WTC11 (cell line): ENCODE results near the gene GABARAPL1. TPM values are rescaled to one million over a fixed set of nuclear protein-coding genes. Genes with fewer than 3 reads are reported as not detected.

Source experiments
- ATAC-seq: fragments of 200-7000 bp; cut with Tn5 transposase; 2 replicates; pipeline ENCODE4 v1.10.0; 2021; ENCODE audit warnings: mild to moderate bottlenecking, moderate library complexity
- CTCF ChIA-PET: fragments of 300-600 bp; sonication (Branson Sonifier 250); formaldehyde crosslinking; loops from one replicate; lab custom pipeline; 2021; ENCODE audit warnings: antibody characterized with exemption; lab: Charles Lee
- POLR2A ChIA-PET: fragments of 350-600 bp; sonication (Branson Sonifier 250); formaldehyde crosslinking; loops from one replicate; lab custom pipeline; 2021; ENCODE audit warnings: antibody characterized with exemption; lab: Charles Lee
- DNase-seq: peaks from one replicate; pipeline ENCODE4 v3.0.0; 2021; ENCODE audit warnings: low spot score
- H3K27ac Mint-ChIP-seq: 2 replicates; pipeline ENCODE4 v1.8.0; 2021; ENCODE audit warnings: mixed read lengths
- H3K27me3 Mint-ChIP-seq: 2 replicates; pipeline ENCODE4 v1.8.0; 2021; ENCODE audit warnings: low read depth, mild to moderate bottlenecking, moderate library complexity, mixed read lengths
- H3K36me3 Mint-ChIP-seq: 2 replicates; pipeline ENCODE4 v1.8.0; 2021; ENCODE audit warnings: mixed read lengths
- H3K4me1 Mint-ChIP-seq: 2 replicates; pipeline ENCODE4 v1.8.0; 2022; ENCODE audit warnings: mixed read lengths
- H3K4me3 Mint-ChIP-seq: 2 replicates; pipeline ENCODE4 v1.8.0; 2021; ENCODE audit warnings: mild to moderate bottlenecking, moderate library complexity, mixed read lengths
- H3K9me3 Mint-ChIP-seq: 2 replicates; pipeline ENCODE4 v1.8.0; 2021; ENCODE audit warnings: mixed read lengths
- ARID4B ChIP-seq: sonication (generic); formaldehyde crosslinking; IDR thresholded peaks from 2 replicates; pipeline ENCODE4 v1.8.0; 2023; ENCODE audit warnings: missing genetic modification reagents, mild to moderate bottlenecking, borderline replicate concordance
- ATF1 ChIP-seq: sonication (generic); formaldehyde crosslinking; IDR thresholded peaks from 2 replicates; pipeline ENCODE4 v1.8.1; 2023; ENCODE audit warnings: mild to moderate bottlenecking, moderate library complexity, missing genetic modification reagents
- ATF6 ChIP-seq: sonication (generic); formaldehyde crosslinking; IDR thresholded peaks from 2 replicates; pipeline ENCODE4 v1.8.1; 2023; ENCODE audit warnings: mild to moderate bottlenecking, missing genetic modification reagents
- CDX4 ChIP-seq: fragments of 250-450 bp; sonication (Bioruptor Pico); IDR thresholded peaks from 2 replicates; pipeline ENCODE4 v1.9.0; 2021; ENCODE audit warnings: moderate library complexity, mild to moderate bottlenecking, inconsistent platforms, borderline replicate concordance
- E2F5 ChIP-seq: sonication (generic); formaldehyde crosslinking; IDR thresholded peaks from 2 replicates; pipeline ENCODE4 v1.8.1; 2022; ENCODE audit warnings: mild to moderate bottlenecking, moderate library complexity, missing genetic modification reagents
- IRF1 ChIP-seq: sonication (generic); formaldehyde crosslinking; IDR thresholded peaks from 2 replicates; pipeline ENCODE4 v1.8.0; 2023; ENCODE audit warnings: missing genetic modification reagents
- IRF2 ChIP-seq: sonication (generic); formaldehyde crosslinking; IDR thresholded peaks from 2 replicates; pipeline ENCODE4 v1.8.0; 2022; ENCODE audit warnings: low read depth, missing genetic modification reagents, borderline replicate concordance
- MXD4 ChIP-seq: fragments of 250-450 bp; sonication (Bioruptor Pico); IDR thresholded peaks from 2 replicates; pipeline ENCODE4 v1.8.0; 2021; ENCODE audit warnings: mild to moderate bottlenecking, moderate library complexity, borderline replicate concordance
- NFE2L1 ChIP-seq: sonication (generic); formaldehyde crosslinking; IDR thresholded peaks from 2 replicates; pipeline ENCODE4 v1.8.1; 2023; ENCODE audit warnings: missing genetic modification reagents
- NR2C2 ChIP-seq: sonication (generic); formaldehyde crosslinking; IDR thresholded peaks from 2 replicates; pipeline ENCODE4 v1.8.0; 2022; ENCODE audit warnings: mild to moderate bottlenecking, missing genetic modification reagents
- NR3C1 ChIP-seq: sonication (generic); formaldehyde crosslinking; conservative IDR thresholded peaks from 2 replicates; pipeline ENCODE4 v1.8.1; 2023; ENCODE audit warnings: low read depth, mild to moderate bottlenecking, missing genetic modification reagents
- PREB ChIP-seq: sonication (generic); formaldehyde crosslinking; IDR thresholded peaks from 2 replicates; pipeline ENCODE4 v1.8.1; 2022; ENCODE audit warnings: mild to moderate bottlenecking, missing genetic modification reagents, moderate library complexity, borderline replicate concordance
- SOX15 ChIP-seq: fragments of 250-450 bp; sonication (Bioruptor Pico); IDR thresholded peaks from 2 replicates; pipeline ENCODE4 v1.9.0; 2021; ENCODE audit warnings: mild to moderate bottlenecking
- ZNF317 ChIP-seq: sonication (generic); formaldehyde crosslinking; IDR thresholded peaks from 2 replicates; pipeline ENCODE4 v1.8.1; 2023; ENCODE audit warnings: low read depth, mild to moderate bottlenecking, moderate library complexity, missing genetic modification reagents, borderline replicate concordance
- ZNF423 ChIP-seq: fragments of 250-450 bp; sonication (Bioruptor Pico); IDR thresholded peaks from 2 replicates; pipeline ENCODE4 v2.1.2; 2022; ENCODE audit warnings: mild to moderate bottlenecking, moderate library complexity
- ZNF532 ChIP-seq: fragments of 250-450 bp; sonication (Bioruptor Pico); IDR thresholded peaks from 2 replicates; pipeline ENCODE4 v1.9.0; 2021; ENCODE audit warnings: mild to moderate bottlenecking, borderline replicate concordance
- total RNA-seq: library from RNA; stranded (reverse); gene quantifications from 3 replicates; pipeline ENCODE4 v1.2.3, GENCODE V29; 2021

GABARAPL1 gene
- total RNA-seq, 1 experiment from 2014 or later, result 85.2 TPM

- no peak for TF ChIP-seq ATF6
- TF ChIP-seq IRF1 (CRISPR knock-in tag), result no peak
- TF ChIP-seq ZNF317 (CRISPR knock-in tag), result no peak
- TF ChIP-seq ATF1 (CRISPR knock-in tag), result no peak
- TF ChIP-seq E2F5 (CRISPR knock-in tag), result no peak
- no peak for TF ChIP-seq ZNF532
- no peak for TF ChIP-seq PREB (CRISPR knock-in tag)
- TF ChIP-seq ZNF423, result no peak
- no peak for TF ChIP-seq CDX4 (CRISPR knock-in tag)
- no peak for TF ChIP-seq SOX15
Measured at GRCh38 chr12:10163084-10163483, 49.6 kb upstream of the GABARAPL1 start (continued).

- Mint-ChIP-seq H3K4me1 (no peaks in the 10 kb centered on the region), H3K9me3 (no peaks in the 10 kb centered on the region), H3K27ac (no peak overlapping the region), H3K36me3 (no peaks in the 10 kb centered on the region), H3K27me3 (no peaks in the 10 kb centered on the region; the same call in 1 of the 2 replicates), H3K4me3 (no peak overlapping the region)
- no peak for DNase-seq
- CTCF ChIA-PET, result no interaction called here
- POLR2A ChIA-PET, result no interaction called here
- TF ChIP-seq IRF2 (CRISPR knock-in tag), result no peak
- TF ChIP-seq NR3C1 (CRISPR knock-in tag), result no peak
- no peak for TF ChIP-seq ARID4B (CRISPR knock-in tag)
- no peak for TF ChIP-seq MXD4
- TF ChIP-seq NFE2L1 (CRISPR knock-in tag), result no peak
- TF ChIP-seq ZNF532, result no peak
- no peak for TF ChIP-seq NR2C2 (CRISPR knock-in tag)
- TF ChIP-seq, all 79 proteins: peak for 0
- no peak for ATAC-seq
Measured at GRCh38 chr12:10165421-10165820, 47.3 kb upstream of the GABARAPL1 start.
